HG03066 (cell line): Measurements from ENCODE around the gene DCANP1.

ENCODE experiments used
- ATAC-seq: cut with Tn5 transposase; IDR thresholded peaks from one replicate; pipeline ENCODE4 v1.9.1; 2021; ENCODE audit warnings: low read depth; ENCODE audit not compliant: unreplicated experiment

The DCANP1 gene

GRCh38 chr5:135443161-135443960 lies 3.8 kb downstream of the DCANP1 start:
- ATAC-seq, result no peak

- no peak for ATAC-seq
Observed at GRCh38 chr5:135442431-135443160, 4.6 kb downstream of the DCANP1 start.

- ATAC-seq, result no peak
Observed at GRCh38 chr5:135441919-135442318, 5.2 kb downstream of the DCANP1 start.

- no peak for ATAC-seq
Observed at GRCh38 chr5:135441350-135441831, 5.8 kb downstream of the DCANP1 start.

- no peak for ATAC-seq
Observed at GRCh38 chr5:135440916-135441315, 6.2 kb downstream of the DCANP1 start.

- ATAC-seq, result no peak
Observed at GRCh38 chr5:135439231-135440205, 7.6 kb downstream of the DCANP1 start.

GRCh38 chr5:135438636-135439221 lies 8.4 kb downstream of the DCANP1 start:
- ATAC-seq, result no peak

GRCh38 chr5:135437796-135438560 lies 9.2 kb downstream of the DCANP1 start:
- no peak for ATAC-seq

GRCh38 chr5:135437422-135437795 lies 9.7 kb downstream of the DCANP1 start:
- ATAC-seq, result no peak

- ATAC-seq, result no peak
Observed at GRCh38 chr5:135436951-135437418, 10.2 kb downstream of the DCANP1 start.

- no peak for ATAC-seq
Observed at GRCh38 chr5:135435467-135436330, 11.4 kb downstream of the DCANP1 start.

GRCh38 chr5:135434591-135435466 lies 12.3 kb downstream of the DCANP1 start:
- no peak for ATAC-seq

- no peak for ATAC-seq
Observed at GRCh38 chr5:135433681-135434426, 13.3 kb downstream of the DCANP1 start.

- no peak for ATAC-seq
Observed at GRCh38 chr5:135432113-135432512, 15.0 kb downstream of the DCANP1 start.

GRCh38 chr5:135430135-135430437 lies 17.1 kb downstream of the DCANP1 start:
- no peak for ATAC-seq

- no peak for ATAC-seq
Observed at GRCh38 chr5:135429301-135430134, 17.6 kb downstream of the DCANP1 start.
